GM23338 (cell line): ENCODE results near the gene ENOX2. TPM values are rescaled to one million over a fixed set of nuclear protein-coding genes. Genes with fewer than 3 reads are reported as not detected.

Experiments used
- ATAC-seq: fragments of 200-7000 bp; cut with Tn5 transposase; 3 replicates; pipeline ENCODE4 v1.9.1; 2020
- DNase-seq: peaks from one replicate; pipeline ENCODE4 v3.0.0-alpha.2; 2015; ENCODE audit warnings: low spot score
- H2AFZ ChIP-seq: fragments of 200-600 bp; sonication (generic); 2 replicates; pipeline ENCODE4 v1.8.0; 2016; ENCODE audit warnings: antibody characterized with exemption, mild to moderate bottlenecking, moderate library complexity
- H3F3A ChIP-seq: fragments of 200-600 bp; sonication (generic); replicated peaks from 2 replicates; pipeline ENCODE4 v1.8.0; 2017; ENCODE audit warnings: antibody characterized with exemption, mixed run types, low read depth
- H3K27ac ChIP-seq: fragments of 200-600 bp; sonication (generic); 2 replicates; pipeline ENCODE4 v1.6.1; 2016; ENCODE audit warnings: low read depth
- H3K27me3 ChIP-seq: fragments of 200-600 bp; sonication (generic); 2 replicates; pipeline ENCODE4 v1.8.0; 2016; ENCODE audit warnings: mild to moderate bottlenecking, mixed run types, moderate library complexity; ENCODE audit not compliant: insufficient read depth
- H3K36me3 ChIP-seq: fragments of 200-600 bp; sonication (generic); 2 replicates; pipeline ENCODE4 v1.8.0; 2016; ENCODE audit warnings: mild to moderate bottlenecking; ENCODE audit not compliant: insufficient read depth
- H3K4me1 ChIP-seq: fragments of 200-600 bp; sonication (generic); 2 replicates; pipeline ENCODE4 v1.8.0; 2016; ENCODE audit warnings: mild to moderate bottlenecking, moderate library complexity; ENCODE audit not compliant: insufficient read depth
- H3K4me2 ChIP-seq: fragments of 200-600 bp; sonication (generic); 2 replicates; pipeline ENCODE4 v1.7.1; 2017; ENCODE audit warnings: mixed run types
- H3K4me3 ChIP-seq: fragments of 200-600 bp; sonication (generic); 2 replicates; pipeline ENCODE4 v1.6.1; 2016; ENCODE audit warnings: mixed run types
- H3K79me2 ChIP-seq: fragments of 200-600 bp; sonication (generic); replicated peaks from 2 replicates; pipeline ENCODE4 v1.8.0; 2017; ENCODE audit warnings: mild to moderate bottlenecking; ENCODE audit not compliant: insufficient read depth
- H3K9me2 ChIP-seq: fragments of 200-600 bp; sonication (generic); 2 replicates; pipeline ENCODE4 v1.8.0; 2017; ENCODE audit not compliant: insufficient read depth
- H4K20me1 ChIP-seq: fragments of 200-600 bp; sonication (generic); replicated peaks from 2 replicates; pipeline ENCODE4 v1.8.0; 2017; ENCODE audit warnings: mild to moderate bottlenecking; ENCODE audit not compliant: insufficient read depth
- H3K27ac Mint-ChIP-seq: 2 replicates; pipeline ENCODE4 v1.8.0; 2020; ENCODE audit warnings: inconsistent platforms, mild to moderate bottlenecking, moderate library complexity, mixed read lengths
- H3K27me3 Mint-ChIP-seq: 3 replicates; pipeline ENCODE4 v1.8.0; 2022; ENCODE audit warnings: low read depth, mild to moderate bottlenecking, moderate library complexity, mixed read lengths, inconsistent platforms; ENCODE audit not compliant: insufficient read depth, poor library complexity
- H3K36me3 Mint-ChIP-seq: 3 replicates; pipeline ENCODE4 v1.8.0; 2021; ENCODE audit warnings: low read depth, mild to moderate bottlenecking, inconsistent platforms, moderate library complexity, mixed read lengths
- H3K4me1 Mint-ChIP-seq: 3 replicates; pipeline ENCODE4 v1.8.0; 2020; ENCODE audit warnings: mild to moderate bottlenecking, inconsistent platforms, mixed read lengths
- H3K4me3 Mint-ChIP-seq: 3 replicates; pipeline ENCODE4 v1.8.0; 2021; ENCODE audit warnings: moderate library complexity, mild to moderate bottlenecking, inconsistent platforms, mixed read lengths
- H3K9me3 Mint-ChIP-seq: 3 replicates; pipeline ENCODE4 v1.8.0; 2020; ENCODE audit warnings: moderate library complexity, mild to moderate bottlenecking, inconsistent platforms, mixed read lengths
- CREB1 ChIP-seq: fragments of 250-450 bp; sonication (Bioruptor Pico); IDR thresholded peaks from 2 replicates; pipeline ENCODE4 v1.5.0; 2020; ENCODE audit warnings: low read depth, mild to moderate bottlenecking, moderate library complexity
- CTCF ChIP-seq, 2 experiments: fragments of 200-600 bp in 1 of 2; sonication (generic) in 1 of 2; conservative IDR thresholded peaks; 2 replicates each; pipeline versions ENCODE4 v1.5.1 to v1.6.1; 2016 to 2017; ENCODE audit warnings: antibody characterized with exemption in 2 of 2, low read depth in 2 of 2, mild to moderate bottlenecking in 2 of 2, moderate library complexity in 1 of 2
- ETS1 ChIP-seq: IDR thresholded peaks from 2 replicates; pipeline ENCODE4 v1.6.1; 2016; ENCODE audit warnings: antibody characterized with exemption
- EZH2phosphoT487 ChIP-seq: fragments of 200-600 bp; sonication (generic); IDR thresholded peaks from one replicate; pipeline ENCODE4 v1.8.1; 2018; ENCODE audit warnings: antibody characterized with exemption; ENCODE audit not compliant: unreplicated experiment
- JUNB ChIP-seq: IDR thresholded peaks from one replicate; pipeline ENCODE4 v1.6.1; 2016; ENCODE audit warnings: antibody characterized with exemption; ENCODE audit not compliant: unreplicated experiment
- NANOG ChIP-seq: IDR thresholded peaks from 2 replicates; pipeline ENCODE4 v1.6.1; 2016; ENCODE audit warnings: antibody characterized with exemption, borderline replicate concordance
- POLR2AphosphoS5 ChIP-seq: IDR thresholded peaks from 2 replicates; pipeline ENCODE4 v1.6.1; 2016; ENCODE audit warnings: antibody characterized with exemption, low read depth
- REST ChIP-seq: IDR thresholded peaks from one replicate; pipeline ENCODE4 v1.6.1; 2018; ENCODE audit warnings: antibody characterized with exemption; ENCODE audit not compliant: unreplicated experiment
- ZNF114 ChIP-seq: fragments of 250-450 bp; sonication (Bioruptor Pico); IDR thresholded peaks from 2 replicates; pipeline ENCODE4 v1.5.0; 2020; ENCODE audit warnings: mild to moderate bottlenecking, moderate library complexity
- ZNF331 ChIP-seq: fragments of 250-450 bp; sonication (Bioruptor Pico); IDR thresholded peaks from 2 replicates; pipeline ENCODE4 v1.5.0; 2020; ENCODE audit warnings: low read depth, mild to moderate bottlenecking, moderate library complexity
- polyA plus RNA-seq: library from polyadenylated mRNA; unstranded; fragments of >200 nt; fragmentation: Nextera tagmentation; extraction: Ambion mirVana; gene quantifications from 2 replicates; pipeline ENCODE4 v1.2.1, GENCODE V29; 2016
- total RNA-seq: library from RNA; depleted of rRNA; stranded (reverse); fragments of >200 nt; shearing (Covaris generic); gene quantifications from 2 replicates; pipeline ENCODE4 v1.2.3, GENCODE V29; 2014

The ENOX2 gene
- total and polyA plus RNA-seq, 2 experiments from 2014 or later, result 9.6 to 11.2 TPM

- H4K20me1 ChIP-seq, result no peaks in the 10 kb centered on the region
- no peaks in the 10 kb centered on the region for H3K79me2 ChIP-seq
- H3K9me3 Mint-ChIP-seq, result no peaks in the 10 kb centered on the region
- H3K36me3 ChIP-seq, result no peaks in the 10 kb centered on the region
- no peak overlapping the region for H2AFZ ChIP-seq
- no peak overlapping the region for H3K4me3 ChIP-seq
- H3F3A ChIP-seq, result no peaks in the 10 kb centered on the region
- DNase-seq (no peak), ATAC-seq (no peak)
- H3K27ac ChIP-seq, result no peak overlapping the region
- no peak for TF ChIP-seq JUNB
- no peak for TF ChIP-seq NANOG
- no peak for TF ChIP-seq CREB1 (CRISPR knock-in tag)
- TF ChIP-seq EZH2phosphoT487, result no peak
- no peak for TF ChIP-seq ETS1
- TF ChIP-seq REST, result no peak
- no peak for TF ChIP-seq CTCF (conservative IDR thresholded peaks at IDR 0.05; ENCODE audit: low read depth in 2 of 2)
- no peak for TF ChIP-seq POLR2AphosphoS5
- TF ChIP-seq ZNF114 (CRISPR knock-in tag), result no peak
- no peak for TF ChIP-seq ZNF331 (CRISPR knock-in tag)
- H3K4me1 ChIP-seq, result no peaks in the 10 kb centered on the region
- H3K4me1 Mint-ChIP-seq, result peaks cover 2% of the 10 kb centered on the region; the same call in 1 of the 3 replicates
- H3K4me3 Mint-ChIP-seq, result no peak overlapping the region
- no peaks in the 10 kb centered on the region for H3K27me3 ChIP-seq
- no peak overlapping the region for H3K27ac Mint-ChIP-seq
- no peaks in the 10 kb centered on the region for H3K27me3 Mint-ChIP-seq
- H3K36me3 Mint-ChIP-seq, result no peaks in the 10 kb centered on the region
- no peaks in the 10 kb centered on the region for H3K9me2 ChIP-seq
- H3K4me2 ChIP-seq, result no peak overlapping the region
These were observed 203.4 kb downstream of the ENOX2 start for GRCh38 chrX:130699618-130700017.

GRCh38 chrX:130696542-130696941 lies 206.5 kb downstream of the ENOX2 start:
- Mint-ChIP-seq H3K9me3 (no peaks in the 10 kb centered on the region), H3K36me3 (no peaks in the 10 kb centered on the region), H3K27ac (no peak overlapping the region), H3K27me3 (no peaks in the 10 kb centered on the region), H3K4me3 (no peak overlapping the region), H3K4me1 (peaks cover 7% of the 10 kb centered on the region; the same call in 2 of the 3 replicates)
- Histone ChIP-seq H3K27me3 (no peaks in the 10 kb centered on the region), H3K4me1 (no peaks in the 10 kb centered on the region), H3K27ac (no peak overlapping the region), H4K20me1 (no peaks in the 10 kb centered on the region), H3K36me3 (no peaks in the 10 kb centered on the region), H3K4me3 (no peak overlapping the region), H3K4me2 (no peak overlapping the region), H3F3A (no peaks in the 10 kb centered on the region), H2AFZ (no peak overlapping the region), H3K79me2 (no peaks in the 10 kb centered on the region), H3K9me2 (no peaks in the 10 kb centered on the region)
- DNase-seq, result no peak
- ATAC-seq, result no peak
- no peak for TF ChIP-seq EZH2phosphoT487
- no peak for TF ChIP-seq ETS1
- TF ChIP-seq NANOG, result no peak
- no peak for TF ChIP-seq REST
- no peak for TF ChIP-seq ZNF114 (CRISPR knock-in tag)
- TF ChIP-seq CTCF (conservative IDR thresholded peaks at IDR 0.05; ENCODE audit: low read depth in 2 of 2), result no peak
- TF ChIP-seq CREB1 (CRISPR knock-in tag), result no peak
